HepG2 (cell line): ENCODE data around the gene C1QTNF6. TPM values are rescaled to one million over a fixed set of nuclear protein-coding genes. Genes with fewer than 3 reads are reported as not detected.
A peak's percentile ranks its signal among the peaks of the same experiment; 100 is the strongest.

Experiments
- BRF2 ChIP-seq: sonication (generic); formaldehyde crosslinking; IDR thresholded peaks from 2 replicates; pipeline ENCODE4 v1.8.1; 2022; ENCODE audit warnings: mild to moderate bottlenecking, missing genetic modification reagents
- JUNB ChIP-seq: sonication (generic); formaldehyde crosslinking; IDR thresholded peaks from 2 replicates; pipeline ENCODE4 v1.8.0; 2022; ENCODE audit warnings: missing genetic modification reagents, mild to moderate bottlenecking, borderline replicate concordance
- PCBP1 ChIP-seq: fragments of 200-400 bp; formaldehyde crosslinking; IDR thresholded peaks from 2 replicates; pipeline ENCODE4 v1.6.1; 2017; ENCODE audit warnings: mild to moderate bottlenecking, low read depth, low read length, borderline replicate concordance
- PLSCR1 ChIP-seq: sonication (generic); formaldehyde crosslinking; IDR thresholded peaks from 2 replicates; pipeline ENCODE4 v1.5.0; 2020; ENCODE audit warnings: missing genetic modification reagents, mild to moderate bottlenecking, borderline replicate concordance
- ZBED4 ChIP-seq: sonication (generic); formaldehyde crosslinking; IDR thresholded peaks from 2 replicates; pipeline ENCODE4 v1.4.0; 2020; ENCODE audit warnings: missing genetic modification reagents, borderline replicate concordance
- ZBTB10 ChIP-seq: sonication (generic); formaldehyde crosslinking; IDR thresholded peaks from 2 replicates; pipeline ENCODE4 v1.4.0; 2020; ENCODE audit warnings: missing genetic modification reagents, borderline replicate concordance
- ZBTB4 ChIP-seq: sonication (generic); formaldehyde crosslinking; IDR thresholded peaks from 2 replicates; pipeline ENCODE4 v1.4.0; 2020; ENCODE audit warnings: missing genetic modification reagents, mild to moderate bottlenecking, borderline replicate concordance
- ZNF142 ChIP-seq: sonication (generic); formaldehyde crosslinking; IDR thresholded peaks from 2 replicates; pipeline ENCODE4 v1.4.0; 2020; ENCODE audit warnings: missing genetic modification reagents
- polyA plus RNA-seq, 8 experiments: library from polyadenylated mRNA; depleted of rRNA in 3 of 8; stranded (reverse) in 7 of 8; unstranded in 1 of 8; fragments of >200 nt; fragmentation: Illumina TruSeq in 4 of 8; extraction: Trizol in 4 of 8; gene quantifications; 2 replicates each; pipeline versions ENCODE4 v1.2.1 to v1.2.3, GENCODE V29; 2011 to 2016; ENCODE audit warnings: low read depth in 4 of 8, missing spikeins in 1 of 8, mixed read lengths in 1 of 8; ENCODE audit not compliant: insufficient read depth in 1 of 8
- total RNA-seq, 5 experiments: library from RNA; depleted of rRNA; stranded (reverse); fragments of >200 nt; fragmentation: Illumina TruSeq; extraction: Trizol; gene quantifications; 2 replicates each; pipeline ENCODE4 v1.2.3, GENCODE V29; 2016; ENCODE audit warnings: low read depth in 1 of 5

Gene C1QTNF6
- total and polyA plus RNA-seq, 2 of the 13 experiments (the other 11 are each of a cell fraction or from before 2014, with no cell fraction given) = 2.7 to 6.9 TPM

- TF ChIP-seq ZNF142 (CRISPR knock-in tag) = peak; percentile 63; the same call in 1 of the 2 replicates
- TF ChIP-seq BRF2 (CRISPR knock-in tag) = no peak
- TF ChIP-seq ZBTB10 (CRISPR knock-in tag) = 0 out of 2 replicates have a peak, but pooled peaks have one; percentile 21
- 0 out of 2 replicates have a peak, but pooled peaks have one; percentile 61 for TF ChIP-seq PCBP1
- no peak for TF ChIP-seq PLSCR1 (CRISPR knock-in tag)
- TF ChIP-seq ZBTB4 (CRISPR knock-in tag) = no peak
- peak; percentile 41; the same call in 1 of the 2 replicates for TF ChIP-seq ZBED4 (CRISPR knock-in tag)
- no peak for TF ChIP-seq JUNB (CRISPR knock-in tag)
These were observed 11.2 kb upstream of the C1QTNF6 start (continued) for GRCh38 chr22:37199103-37199759.
